Upper lobe of left lung (tissue), 4 donors: ENCODE data around the gene MRPL38.

Experiments used
- CTCF ChIP-seq, 6 experiments: fragments of 450-650 bp in 4 of 6; fragments of 200-600 bp in 2 of 6; sonication (generic) in 2 of 6; IDR thresholded peaks; one replicate each; pipeline ENCODE4 v1.5.1; 2016 to 2019; ENCODE audit warnings: antibody characterized with exemption in 6 of 6
- EP300 ChIP-seq, 4 donors: sonication (generic); formaldehyde crosslinking; IDR thresholded peaks; one replicate each; pipeline ENCODE4 v1.5.1; 2017; ENCODE audit warnings: antibody characterized with exemption in 4 of 4, control low read depth in 2 of 4
- POLR2A ChIP-seq, 4 donors: fragments of 450-650 bp; IDR thresholded peaks; one replicate each; pipeline ENCODE4 v1.5.1; 2016 to 2017; ENCODE audit warnings: antibody characterized with exemption in 4 of 4, mild to moderate bottlenecking in 2 of 4

GRCh38 chr17:75895370-75896155 lies 9.1 kb downstream of the MRPL38 start:
- TF ChIP-seq CTCF (IDR thresholded peaks at IDR 0.05) (peak in 2 of 6 experiments; percentile 41 to 57), POLR2A (IDR thresholded peaks at IDR 0.05) (no peak), EP300 (IDR thresholded peaks at IDR 0.05) (no peak)
